K562 (cell line): Measurements from ENCODE around the gene UCHL5. TPM values are rescaled to one million over a fixed set of nuclear protein-coding genes. Genes with fewer than 3 reads are reported as not detected.

Experiments used
- ARNT ChIP-seq, 2 experiments: fragments of 450-650 bp; IDR thresholded peaks; 2 replicates each; pipeline ENCODE4 v1.6.1; 2016; ENCODE audit warnings: mild to moderate bottlenecking in 1 of 2
- E2F1 ChIP-seq: sonication (generic); formaldehyde crosslinking; IDR thresholded peaks from 2 replicates; pipeline ENCODE4 v1.8.1; 2023; ENCODE audit warnings: mild to moderate bottlenecking, missing genetic modification reagents, moderate library complexity
- EP400 ChIP-seq: fragments of 450-650 bp; IDR thresholded peaks from 2 replicates; pipeline ENCODE4 v1.6.1; 2017; ENCODE audit warnings: antibody characterized with exemption, mild to moderate bottlenecking, moderate library complexity
- FOXK2 ChIP-seq, 2 experiments: fragments of 450-650 bp; IDR thresholded peaks in 1 of 2; conservative IDR thresholded peaks in 1 of 2; 2 replicates each; pipeline ENCODE4 v1.6.1; 2016; ENCODE audit warnings: low read depth in 2 of 2, mild to moderate bottlenecking in 1 of 2
- GTF2B ChIP-seq: IDR thresholded peaks from 2 replicates; pipeline ENCODE4 v1.6.1; 2011; ENCODE audit not compliant: insufficient read length; ENCODE audit errors: extremely low read depth
- HINFP ChIP-seq: fragments of 450-650 bp; conservative IDR thresholded peaks from 2 replicates; pipeline ENCODE4 v1.6.1; 2016; ENCODE audit warnings: missing genetic modification characterization, low read depth, mild to moderate bottlenecking, control low read depth, missing compliant biosample characterization
- ILF3 ChIP-seq: fragments of 450-650 bp; IDR thresholded peaks from 2 replicates; pipeline ENCODE4 v1.6.1; 2018; ENCODE audit warnings: antibody characterized with exemption, mild to moderate bottlenecking, moderate library complexity, borderline replicate concordance
- KAT7 ChIP-seq: sonication (generic); formaldehyde crosslinking; IDR thresholded peaks from 2 replicates; pipeline ENCODE4 v1.8.0; 2022; ENCODE audit warnings: missing genetic modification reagents, mild to moderate bottlenecking, borderline replicate concordance
- LARP7 ChIP-seq: fragments of 450-650 bp; IDR thresholded peaks from 2 replicates; pipeline ENCODE4 v1.6.1; 2016
- NR4A1 ChIP-seq, 2 experiments: fragments of 250-450 bp in 1 of 2; fragments of 450-650 bp in 1 of 2; sonication (Bioruptor Pico) in 1 of 2; IDR thresholded peaks; 2 replicates each; pipeline versions ENCODE4 v1.4.0 to v1.6.1; 2016 to 2020; ENCODE audit warnings: mild to moderate bottlenecking in 2 of 2, missing compliant biosample characterization in 1 of 2, missing genetic modification characterization in 1 of 2, moderate library complexity in 1 of 2
- PRMT5 ChIP-seq: sonication (generic); formaldehyde crosslinking; IDR thresholded peaks from 2 replicates; pipeline ENCODE4 v1.5.0; 2020; ENCODE audit warnings: missing genetic modification reagents
- SRSF9 ChIP-seq: fragments of 200-400 bp; formaldehyde crosslinking; IDR thresholded peaks from 2 replicates; pipeline ENCODE4 v1.6.1; 2017; ENCODE audit warnings: low read depth, low read length, borderline replicate concordance
- TEAD1 ChIP-seq, 2 experiments: fragments of 450-650 bp in 1 of 2; sonication (generic) in 1 of 2; formaldehyde crosslinking; IDR thresholded peaks; 2 replicates each; pipeline versions ENCODE4 v1.4.0 to v1.8.0; 2020 to 2022; ENCODE audit warnings: mild to moderate bottlenecking in 2 of 2, missing genetic modification reagents in 1 of 2
- ZC3H4 ChIP-seq: sonication (generic); formaldehyde crosslinking; IDR thresholded peaks from 2 replicates; pipeline ENCODE4 v1.9.0; 2021; ENCODE audit warnings: missing genetic modification reagents, borderline replicate concordance
- ZKSCAN3 ChIP-seq: fragments of 250-450 bp; sonication (Bioruptor Pico); IDR thresholded peaks from 2 replicates; pipeline ENCODE4 v1.4.0; 2020
- ZNF551 ChIP-seq: fragments of 250-450 bp; sonication (Bioruptor Pico); IDR thresholded peaks from 2 replicates; pipeline ENCODE4 v1.5.0; 2021; ENCODE audit warnings: mild to moderate bottlenecking, moderate library complexity
- polyA plus RNA-seq, 8 experiments: library from polyadenylated mRNA; depleted of rRNA in 4 of 8; stranded (reverse) in 5 of 8; unstranded in 3 of 8; fragments of >200 nt; fragmentation: Nextera tagmentation in 2 of 8; fragmentation: Illumina TruSeq in 1 of 8; extraction: Ambion mirVana in 2 of 8; extraction: Trizol in 1 of 8; gene quantifications; 2 replicates each; pipeline versions ENCODE4 v1.2.1 to v1.2.3, GENCODE V29; 2011 to 2014; ENCODE audit warnings: inconsistent platforms in 1 of 8, missing spikeins in 1 of 8
- total RNA-seq, 7 experiments: library from RNA; depleted of rRNA in 6 of 7; stranded (reverse); fragments of >200 nt in 6 of 7; fragmentation: Illumina TruSeq in 2 of 7; extraction: Trizol in 2 of 7; gene quantifications; 2 replicates each; pipeline versions ENCODE4 v1.2.1 to v1.2.3, GENCODE V29; 2011 to 2021; ENCODE audit warnings: low replicate concordance in 1 of 7
- TF ChIP-seq, protein P1 (sequence below): IDR thresholded peaks from 2 replicates; pipeline ENCODE4 v1.6.1; 2014; ENCODE audit warnings: antibody characterized with exemption
- TF ChIP-seq, protein P2 (sequence below): fragments of 250-450 bp; sonication (Bioruptor Pico); IDR thresholded peaks from 2 replicates; pipeline ENCODE4 v1.9.0; 2021; ENCODE audit warnings: mild to moderate bottlenecking
- TF ChIP-seq, protein P3 (sequence below), 2 experiments: fragments of 450-650 bp in 1 of 2; IDR thresholded peaks; 2 replicates each; pipeline ENCODE4 v1.6.1; 2011 to 2017; ENCODE audit warnings: low read depth in 2 of 2, antibody characterized with exemption in 1 of 2, borderline replicate concordance in 1 of 2, low read length in 1 of 2, mild to moderate bottlenecking in 1 of 2, mixed read lengths in 1 of 2; ENCODE audit not compliant: control insufficient read depth in 1 of 2

Gene UCHL5
- total and polyA plus RNA-seq, 9 of the 15 experiments (the other 6 are each of a cell fraction or from before 2014, with no cell fraction given): 61.0 to 206 (median 122) TPM

DNA sequence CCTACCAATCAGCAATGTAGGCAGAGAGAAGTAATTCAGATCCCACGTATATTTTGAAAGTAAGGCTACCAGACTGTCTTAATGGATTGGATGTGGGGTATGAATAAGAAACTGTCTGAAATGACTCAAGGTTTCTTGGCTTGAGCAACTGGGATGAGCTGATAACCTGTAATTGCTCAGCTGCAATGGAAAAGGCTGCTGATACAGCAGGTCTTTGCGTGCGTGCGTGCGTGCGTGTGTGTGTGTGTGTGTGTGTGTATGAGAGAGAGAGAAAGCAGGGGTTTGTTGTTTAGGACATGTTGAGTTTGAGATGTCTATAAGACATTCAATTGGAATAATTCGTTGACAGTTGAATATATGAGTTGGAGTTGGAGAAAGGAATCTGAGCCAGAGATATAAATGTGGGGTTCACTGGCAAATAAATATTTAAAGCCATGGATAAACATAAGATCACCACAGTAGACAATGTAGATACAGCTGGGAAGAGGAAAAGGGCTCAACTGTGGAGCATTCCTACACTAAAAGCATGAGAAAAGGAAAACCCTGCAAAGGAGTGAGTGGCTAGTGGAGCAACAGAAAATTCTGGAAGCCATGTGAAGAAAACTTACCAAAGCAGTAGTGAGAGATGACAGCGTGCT, 72.9 kb downstream of the UCHL5 start (continued):
- TF ChIP-seq, protein P1, sequence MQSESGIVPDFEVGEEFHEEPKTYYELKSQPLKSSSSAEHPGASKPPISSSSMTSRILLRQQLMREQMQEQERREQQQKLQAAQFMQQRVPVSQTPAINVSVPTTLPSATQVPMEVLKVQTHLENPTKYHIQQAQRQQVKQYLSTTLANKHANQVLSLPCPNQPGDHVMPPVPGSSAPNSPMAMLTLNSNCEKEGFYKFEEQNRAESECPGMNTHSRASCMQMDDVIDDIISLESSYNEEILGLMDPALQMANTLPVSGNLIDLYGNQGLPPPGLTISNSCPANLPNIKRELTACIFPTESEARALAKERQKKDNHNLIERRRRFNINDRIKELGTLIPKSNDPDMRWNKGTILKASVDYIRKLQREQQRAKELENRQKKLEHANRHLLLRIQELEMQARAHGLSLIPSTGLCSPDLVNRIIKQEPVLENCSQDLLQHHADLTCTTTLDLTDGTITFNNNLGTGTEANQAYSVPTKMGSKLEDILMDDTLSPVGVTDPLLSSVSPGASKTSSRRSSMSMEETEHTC: no peak
- TF ChIP-seq GTF2B (no peak), FOXK2 (conservative IDR thresholded peaks at IDR 0.05 in 1 of 2, IDR thresholded peaks at IDR 0.05 in 1 of 2; ENCODE audit: low read depth in 2 of 2) (peak; percentile 86), ZNF551 (CRISPR knock-in tag) (no peak), HINFP (tag) (no peak), NR4A1 (CRISPR knock-in tag; IDR thresholded peaks at IDR 0.05) (no peak), NR4A1 (tag; IDR thresholded peaks at IDR 0.05) (0 out of 2 replicates have a peak, but pooled peaks have one; percentile 61), ZKSCAN3 (CRISPR knock-in tag) (no peak), PRMT5 (CRISPR knock-in tag) (no peak), E2F1 (CRISPR knock-in tag) (no peak), ARNT (IDR thresholded peaks at IDR 0.05) (peak; percentile 99), ILF3 (no peak), LARP7 (peak; percentile 94; the same call in 1 of the 2 replicates), ZC3H4 (CRISPR knock-in tag) (no peak), SRSF9 (no peak), KAT7 (CRISPR knock-in tag) (no peak), TEAD1 (CRISPR knock-in tag; IDR thresholded peaks at IDR 0.05) (0 out of 4 replicates have a peak, but pooled peaks have one; percentile 42 to 50), EP400 (peak; percentile 58; the same call in 1 of the 2 replicates)
- TF ChIP-seq, protein P2, sequence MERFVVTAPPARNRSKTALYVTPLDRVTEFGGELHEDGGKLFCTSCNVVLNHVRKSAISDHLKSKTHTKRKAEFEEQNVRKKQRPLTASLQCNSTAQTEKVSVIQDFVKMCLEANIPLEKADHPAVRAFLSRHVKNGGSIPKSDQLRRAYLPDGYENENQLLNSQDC (CRISPR knock-in tag): peak; percentile 13; the same call in 1 of the 2 replicates
- TF ChIP-seq, protein P3, sequence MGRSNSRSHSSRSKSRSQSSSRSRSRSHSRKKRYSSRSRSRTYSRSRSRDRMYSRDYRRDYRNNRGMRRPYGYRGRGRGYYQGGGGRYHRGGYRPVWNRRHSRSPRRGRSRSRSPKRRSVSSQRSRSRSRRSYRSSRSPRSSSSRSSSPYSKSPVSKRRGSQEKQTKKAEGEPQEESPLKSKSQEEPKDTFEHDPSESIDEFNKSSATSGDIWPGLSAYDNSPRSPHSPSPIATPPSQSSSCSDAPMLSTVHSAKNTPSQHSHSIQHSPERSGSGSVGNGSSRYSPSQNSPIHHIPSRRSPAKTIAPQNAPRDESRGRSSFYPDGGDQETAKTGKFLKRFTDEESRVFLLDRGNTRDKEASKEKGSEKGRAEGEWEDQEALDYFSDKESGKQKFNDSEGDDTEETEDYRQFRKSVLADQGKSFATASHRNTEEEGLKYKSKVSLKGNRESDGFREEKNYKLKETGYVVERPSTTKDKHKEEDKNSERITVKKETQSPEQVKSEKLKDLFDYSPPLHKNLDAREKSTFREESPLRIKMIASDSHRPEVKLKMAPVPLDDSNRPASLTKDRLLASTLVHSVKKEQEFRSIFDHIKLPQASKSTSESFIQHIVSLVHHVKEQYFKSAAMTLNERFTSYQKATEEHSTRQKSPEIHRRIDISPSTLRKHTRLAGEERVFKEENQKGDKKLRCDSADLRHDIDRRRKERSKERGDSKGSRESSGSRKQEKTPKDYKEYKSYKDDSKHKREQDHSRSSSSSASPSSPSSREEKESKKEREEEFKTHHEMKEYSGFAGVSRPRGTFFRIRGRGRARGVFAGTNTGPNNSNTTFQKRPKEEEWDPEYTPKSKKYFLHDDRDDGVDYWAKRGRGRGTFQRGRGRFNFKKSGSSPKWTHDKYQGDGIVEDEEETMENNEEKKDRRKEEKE (IDR thresholded peaks at IDR 0.05; ENCODE audit: borderline replicate concordance in 1 of 2, control insufficient read depth in 1 of 2, low read depth in 2 of 2, low read length in 1 of 2): no peak
